Large intestine (tissue), 3 donors: Measurements from ENCODE around the gene NLRC5. TPM values are rescaled to one million over a fixed set of nuclear protein-coding genes. Genes with fewer than 3 reads are reported as not detected.
"Not testable (repeated sequence)": the region's sequence is repeated elsewhere in the genome, so short reads cannot be mapped to it uniquely, and the experiment has no call there.

Experiments
- DNase-seq, 2 donors: peaks; one replicate each; pipeline versions ENCODE4 v3.0.0 to v3.0.0-alpha.2; 2013
- H3K27ac ChIP-seq: one replicate; pipeline ENCODE4 v1.5.1; 2013; ENCODE audit warnings: low read length
- H3K27me3 ChIP-seq: 2 replicates; pipeline ENCODE4 v1.6.1; 2013; ENCODE audit warnings: low read length; ENCODE audit not compliant: control insufficient read depth, insufficient read depth
- H3K36me3 ChIP-seq: 2 replicates; pipeline ENCODE4 v1.6.1; 2013; ENCODE audit warnings: low read length; ENCODE audit not compliant: control insufficient read depth, insufficient read depth
- H3K4me1 ChIP-seq: one replicate; pipeline ENCODE4 v1.6.1; 2013; ENCODE audit warnings: low read length; ENCODE audit not compliant: control insufficient read depth, insufficient read depth
- H3K4me3 ChIP-seq: one replicate; pipeline ENCODE4 v1.5.1; 2013; ENCODE audit warnings: low read length
- H3K9me3 ChIP-seq: one replicate; pipeline ENCODE4 v1.6.1; 2013; ENCODE audit warnings: mild to moderate bottlenecking, low read depth, low read length, moderate library complexity; ENCODE audit not compliant: control insufficient read depth
- WGBS: methylation state at CpG from one replicate; pipeline ENCODE4 v1.1.5; 2013; ENCODE audit warnings: low lambda C conversion rate; ENCODE audit not compliant: insufficient coverage; 5-methylcytosine and 5-hydroxymethylcytosine counted together
- polyA plus RNA-seq: library from polyadenylated mRNA; unstranded; fragments of 120-200 nt; gene quantifications from one replicate; pipeline ENCODE4 v1.2.1, GENCODE V29; 2013

Gene NLRC5
- polyA plus RNA-seq, 1 donor: 11.1 TPM

DNA sequence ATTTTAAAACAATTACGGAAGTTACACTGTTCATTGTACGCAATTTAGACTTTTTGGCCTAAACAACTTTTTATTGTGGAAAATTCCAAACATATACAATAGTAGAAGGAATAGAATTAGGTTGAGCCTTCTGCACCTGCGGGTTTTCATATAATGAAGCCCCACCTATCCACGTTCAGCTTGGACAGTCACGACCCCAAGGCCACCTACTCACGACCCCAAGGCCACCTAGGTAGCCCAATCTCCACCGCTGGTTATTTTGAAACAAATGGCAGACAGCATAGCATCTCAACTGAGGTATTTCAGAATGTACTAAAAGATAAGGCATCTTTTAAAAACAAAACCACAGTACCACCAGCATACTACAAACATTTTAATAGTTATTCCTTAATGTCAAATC lies 631 bp downstream of the NLRC5 start:
- peaks cover under 1% of the 10 kb centered on the region for H3K27me3 ChIP-seq
- H3K27ac ChIP-seq: no peak overlapping the region
- WGBS: no CpG with 5 or more reads among the region's 7 CpGs
- no peak for DNase-seq
- peak overlapping the region; percentile 62 for H3K4me3 ChIP-seq
- no peaks in the 10 kb centered on the region for H3K9me3 ChIP-seq
- no peaks in the 10 kb centered on the region for H3K36me3 ChIP-seq
- peaks cover 6% of the 10 kb centered on the region for H3K4me1 ChIP-seq

DNA sequence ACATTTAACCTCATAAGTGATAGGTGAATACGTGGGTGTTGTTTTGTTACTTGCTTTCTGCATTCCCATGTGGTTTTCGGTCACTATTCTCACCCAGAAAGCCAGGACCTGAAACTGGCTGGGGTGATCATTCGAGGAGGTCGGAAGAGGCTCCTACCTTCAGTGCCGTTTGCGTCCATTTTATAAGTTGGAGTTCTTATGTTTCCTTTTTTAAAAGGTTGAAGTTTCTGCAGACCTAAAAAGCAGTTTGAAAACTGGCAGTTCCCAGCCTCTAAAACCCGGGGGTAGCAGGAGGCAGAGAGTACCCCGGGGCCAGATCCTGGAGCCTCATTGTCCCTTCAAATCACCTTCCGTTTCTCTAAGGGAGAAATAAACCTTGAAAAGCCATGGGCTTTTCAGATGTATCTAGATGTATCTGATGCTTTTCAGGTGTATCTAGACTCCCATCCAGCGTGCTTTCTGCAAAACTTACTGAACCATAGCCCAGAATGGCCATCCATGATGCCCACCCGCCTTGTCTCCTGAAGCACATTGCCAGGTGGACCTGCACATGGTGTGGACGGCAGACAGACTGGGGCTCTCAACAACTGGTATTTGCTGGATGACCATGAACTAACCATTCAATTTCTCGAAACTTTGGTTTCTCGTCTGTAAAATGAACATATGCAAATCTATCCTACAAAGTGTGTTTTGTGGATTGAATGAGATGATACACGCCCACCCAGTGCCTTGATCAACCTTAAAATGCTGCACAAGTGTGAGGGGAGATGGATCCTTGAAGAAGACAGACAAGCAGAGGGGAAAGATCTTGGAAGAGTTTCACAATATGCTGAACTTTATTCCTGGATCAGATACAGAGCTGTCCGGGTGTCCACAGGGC lies 1.3 kb downstream of the NLRC5 start:
- H3K36me3 ChIP-seq: no peaks in the 10 kb centered on the region
- peaks cover 4% of the 10 kb centered on the region for H3K4me1 ChIP-seq
- no peak overlapping the region for H3K4me3 ChIP-seq
- H3K27ac ChIP-seq: no peak overlapping the region
- no peak for DNase-seq
- no peaks in the 10 kb centered on the region for H3K9me3 ChIP-seq
- H3K27me3 ChIP-seq: peaks cover 5% of the 10 kb centered on the region
- WGBS: 90% methylated on average over 2 of the region's 16 CpGs

DNA sequence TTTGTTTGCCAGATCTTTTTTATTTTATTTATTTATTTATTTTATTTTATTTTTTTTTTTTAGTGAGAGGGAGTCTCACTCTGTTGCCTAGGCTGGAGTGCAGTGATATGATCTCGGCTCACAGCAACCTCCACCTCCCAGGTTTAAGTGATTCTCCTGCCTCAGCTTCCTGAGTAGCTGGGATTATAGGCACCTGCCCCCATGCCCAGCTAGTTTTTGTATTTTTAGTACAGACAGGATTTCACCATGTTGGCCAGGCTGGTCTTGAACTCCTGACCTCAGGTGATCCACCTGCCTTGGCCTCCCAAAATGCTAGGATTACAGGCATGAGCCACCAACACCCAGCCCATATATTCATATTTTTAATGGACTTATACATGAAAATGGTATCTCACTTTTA lies 3.1 kb downstream of the NLRC5 start:
- not testable (repeated sequence) for DNase-seq, H3K4me1 ChIP-seq, H3K9me3 ChIP-seq, H3K4me3 ChIP-seq, H3K27ac ChIP-seq, H3K27me3 ChIP-seq, H3K36me3 ChIP-seq
- WGBS: no CpG with 5 or more reads among the region's 1 CpG

DNA sequence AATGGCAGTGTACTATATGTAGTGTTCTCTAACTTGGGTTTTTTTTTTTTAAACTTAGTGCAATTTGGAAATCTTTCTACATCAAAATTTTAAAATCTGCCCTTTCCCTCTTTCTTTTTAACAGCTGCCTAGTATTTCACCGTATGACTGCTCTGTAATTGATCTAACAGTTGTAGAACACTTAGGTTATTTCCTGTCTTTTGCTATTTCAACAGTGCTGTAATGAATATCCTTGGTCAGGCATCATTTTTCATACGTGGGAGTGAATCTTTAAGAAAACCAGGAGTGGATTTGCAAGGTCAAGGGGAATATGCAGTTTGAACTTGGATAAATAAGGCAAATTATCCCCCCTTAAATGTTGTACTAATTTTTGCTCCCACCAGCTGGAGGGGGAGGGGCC lies 3.8 kb downstream of the NLRC5 start:
- Histone ChIP-seq H3K27me3 (peaks cover 5% of the 10 kb centered on the region), H3K9me3 (no peaks in the 10 kb centered on the region), H3K27ac (no peak overlapping the region), H3K4me1 (peaks cover 4% of the 10 kb centered on the region), H3K36me3 (no peaks in the 10 kb centered on the region), H3K4me3 (no peak overlapping the region)
- DNase-seq: no peak
- WGBS: 33% methylated on average over 1 of the region's 2 CpGs

DNA sequence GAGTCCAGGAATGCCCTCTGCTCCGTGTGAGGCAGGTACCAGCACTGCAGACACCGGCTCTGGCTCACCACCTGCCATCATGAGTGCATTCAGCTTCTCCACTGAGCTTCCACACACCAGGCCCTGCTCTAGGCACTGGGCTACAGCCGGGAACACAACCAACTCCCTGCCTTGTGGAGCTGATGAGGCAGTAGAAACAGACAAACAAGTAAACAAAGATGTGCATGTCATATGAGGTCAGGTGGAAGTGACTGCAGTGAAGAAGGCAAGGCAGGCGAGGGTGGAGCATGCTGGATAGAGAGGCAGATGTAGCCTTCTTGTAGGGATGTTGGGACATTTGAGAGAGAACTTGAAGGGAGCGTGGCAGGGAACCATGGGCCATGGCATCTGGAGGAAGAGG lies 5.0 kb downstream of the NLRC5 start:
- DNase-seq: no peak
- Histone ChIP-seq H3K36me3 (no peaks in the 10 kb centered on the region), H3K4me1 (no peaks in the 10 kb centered on the region), H3K9me3 (no peaks in the 10 kb centered on the region), H3K4me3 (no peak overlapping the region), H3K27me3 (peaks cover 5% of the 10 kb centered on the region), H3K27ac (no peak overlapping the region)
- 88% methylated on average over 1 of the region's 5 CpGs for WGBS

DNA sequence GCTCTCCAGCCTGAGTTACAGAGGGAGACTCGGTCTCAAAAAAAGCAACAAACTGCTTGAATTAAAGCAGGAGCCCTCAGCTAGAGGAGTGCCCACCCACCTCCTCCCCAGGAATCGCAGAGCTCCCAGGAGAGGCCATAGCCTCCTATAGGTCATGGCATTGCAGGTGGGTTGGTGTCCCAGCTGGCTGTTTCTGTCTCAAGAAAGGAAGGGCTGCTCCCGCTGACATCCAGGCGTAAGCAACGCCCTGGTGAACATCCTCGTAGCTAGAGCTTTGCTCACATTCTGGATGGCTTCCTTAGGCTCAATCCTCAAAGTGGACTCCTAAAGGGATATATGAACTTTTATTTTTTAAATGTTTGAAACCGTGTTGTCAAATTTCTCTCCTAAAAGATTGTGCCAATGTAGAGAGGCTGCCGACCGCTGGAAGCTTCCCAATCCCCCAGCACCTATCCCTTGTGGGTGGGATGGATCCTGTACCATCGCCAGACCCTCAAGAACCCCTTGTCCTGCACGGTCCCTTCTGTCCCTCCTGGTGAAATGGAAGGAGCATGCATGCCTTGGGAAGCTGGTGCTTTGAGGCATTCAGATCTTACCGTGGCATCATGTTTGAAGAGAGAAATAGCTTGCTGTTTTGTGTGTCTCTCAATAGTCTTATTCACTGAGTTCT lies 5.9 kb downstream of the NLRC5 start:
- DNase-seq: no peak
- Histone ChIP-seq H3K9me3 (no peaks in the 10 kb centered on the region), H3K27me3 (peaks cover 5% of the 10 kb centered on the region), H3K36me3 (no peaks in the 10 kb centered on the region), H3K4me1 (no peaks in the 10 kb centered on the region), H3K4me3 (no peak overlapping the region), H3K27ac (no peak overlapping the region)
- WGBS: no CpG with 5 or more reads among the region's 12 CpGs

DNA sequence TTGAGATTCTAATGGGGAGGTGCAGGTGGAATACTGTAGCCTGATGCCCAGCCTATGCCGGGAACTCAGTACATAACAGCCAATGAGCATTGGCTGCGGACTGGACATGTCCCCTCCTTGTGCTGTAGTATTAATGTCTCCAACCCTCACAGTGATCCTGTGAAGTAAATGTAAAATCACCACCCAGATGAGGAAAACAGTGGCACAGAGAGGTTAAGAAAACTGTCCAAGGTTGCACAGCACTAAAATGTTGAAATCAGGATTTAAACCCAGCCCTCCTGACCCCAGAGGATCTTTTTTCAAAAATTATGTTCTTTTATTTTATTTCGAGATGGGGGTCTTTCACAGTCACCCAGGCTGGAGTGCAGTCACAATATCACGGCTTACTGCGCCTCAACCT lies 7.9 kb downstream of the NLRC5 start:
- 100% methylated on average over 1 of the region's 5 CpGs for WGBS
- no peaks in the 10 kb centered on the region for H3K4me1 ChIP-seq
- peaks cover 5% of the 10 kb centered on the region for H3K27me3 ChIP-seq
- no peaks in the 10 kb centered on the region for H3K9me3 ChIP-seq
- H3K36me3 ChIP-seq: no peaks in the 10 kb centered on the region
- no peak for DNase-seq
- H3K27ac ChIP-seq: no peak overlapping the region
- H3K4me3 ChIP-seq: no peak overlapping the region

DNA sequence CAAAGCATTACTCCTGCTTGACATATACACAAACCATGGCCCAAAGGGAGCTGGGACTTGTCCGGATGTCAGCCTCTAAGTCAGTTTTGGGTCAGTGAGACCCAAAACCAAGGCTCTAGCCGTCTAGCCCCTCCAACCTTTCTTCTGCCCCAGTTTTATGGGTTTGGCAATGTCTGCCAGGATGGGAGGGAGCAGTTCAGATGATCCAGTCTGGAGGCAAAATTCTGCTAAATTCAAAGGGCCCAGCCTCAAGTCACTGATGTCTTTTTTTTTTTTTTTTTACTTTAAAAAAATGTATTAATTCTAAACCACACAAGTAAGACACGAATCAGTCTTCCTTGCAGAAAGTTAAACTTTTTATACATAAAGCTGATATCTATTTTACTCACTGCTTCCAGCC lies 8.6 kb downstream of the NLRC5 start:
- Histone ChIP-seq H3K4me3 (no peak overlapping the region), H3K9me3 (no peaks in the 10 kb centered on the region), H3K27ac (no peak overlapping the region), H3K36me3 (no peaks in the 10 kb centered on the region), H3K27me3 (peaks cover 5% of the 10 kb centered on the region), H3K4me1 (no peaks in the 10 kb centered on the region)
- DNase-seq: no peak
- WGBS: no CpG with 5 or more reads among the region's 3 CpGs

DNA sequence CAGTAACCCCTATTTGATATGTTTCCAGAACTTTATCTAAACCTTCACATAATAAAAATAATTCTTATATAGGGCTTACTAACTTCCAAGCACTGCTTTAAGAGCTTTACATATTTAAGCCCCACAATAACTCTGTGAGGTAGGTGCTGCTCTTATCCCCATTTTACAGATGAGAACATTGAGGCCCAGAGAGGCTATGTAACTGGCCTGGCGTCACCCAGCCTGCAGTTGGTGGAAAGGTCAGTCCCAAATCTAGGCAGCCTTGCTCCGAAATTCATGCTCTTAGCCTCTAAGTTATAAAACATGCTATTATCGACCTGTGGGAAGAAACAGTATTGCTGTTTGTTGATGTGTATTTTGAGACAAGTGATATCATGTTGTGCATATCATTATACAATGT lies 9.0 kb downstream of the NLRC5 start:
- H3K9me3 ChIP-seq: no peaks in the 10 kb centered on the region
- peaks cover 5% of the 10 kb centered on the region for H3K27me3 ChIP-seq
- no peak overlapping the region for H3K27ac ChIP-seq
- H3K36me3 ChIP-seq: no peaks in the 10 kb centered on the region
- no peaks in the 10 kb centered on the region for H3K4me1 ChIP-seq
- H3K4me3 ChIP-seq: no peak overlapping the region
- WGBS: no CpG with 5 or more reads among the region's 3 CpGs
- no peak for DNase-seq

DNA sequence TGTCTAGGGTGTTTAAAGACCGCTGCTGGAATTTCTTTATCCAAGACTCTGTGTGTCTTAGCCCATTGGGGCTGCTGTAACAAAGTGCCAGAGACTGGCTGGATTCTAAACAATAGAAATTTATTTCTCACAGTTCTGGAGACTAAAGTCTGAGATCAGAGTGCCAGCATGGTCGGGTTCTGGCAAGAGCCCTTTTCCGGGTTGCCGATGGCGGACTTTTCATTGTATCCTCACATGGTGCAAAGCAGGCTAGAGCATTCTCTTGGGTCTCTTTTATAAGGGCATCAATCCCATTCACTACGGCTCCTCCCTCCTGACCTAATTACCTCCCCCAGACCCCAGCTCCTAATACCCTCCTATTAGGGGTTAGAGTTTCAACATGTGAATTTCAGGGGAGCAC lies 9.5 kb downstream of the NLRC5 start:
- Histone ChIP-seq H3K27me3 (peaks cover 5% of the 10 kb centered on the region), H3K36me3 (no peaks in the 10 kb centered on the region), H3K27ac (no peak overlapping the region), H3K9me3 (no peaks in the 10 kb centered on the region), H3K4me3 (no peak overlapping the region), H3K4me1 (no peaks in the 10 kb centered on the region)
- no CpG with 5 or more reads among the region's 6 CpGs for WGBS
- no peak for DNase-seq
